ENCODE data around the gene PLCB3.

DNA sequence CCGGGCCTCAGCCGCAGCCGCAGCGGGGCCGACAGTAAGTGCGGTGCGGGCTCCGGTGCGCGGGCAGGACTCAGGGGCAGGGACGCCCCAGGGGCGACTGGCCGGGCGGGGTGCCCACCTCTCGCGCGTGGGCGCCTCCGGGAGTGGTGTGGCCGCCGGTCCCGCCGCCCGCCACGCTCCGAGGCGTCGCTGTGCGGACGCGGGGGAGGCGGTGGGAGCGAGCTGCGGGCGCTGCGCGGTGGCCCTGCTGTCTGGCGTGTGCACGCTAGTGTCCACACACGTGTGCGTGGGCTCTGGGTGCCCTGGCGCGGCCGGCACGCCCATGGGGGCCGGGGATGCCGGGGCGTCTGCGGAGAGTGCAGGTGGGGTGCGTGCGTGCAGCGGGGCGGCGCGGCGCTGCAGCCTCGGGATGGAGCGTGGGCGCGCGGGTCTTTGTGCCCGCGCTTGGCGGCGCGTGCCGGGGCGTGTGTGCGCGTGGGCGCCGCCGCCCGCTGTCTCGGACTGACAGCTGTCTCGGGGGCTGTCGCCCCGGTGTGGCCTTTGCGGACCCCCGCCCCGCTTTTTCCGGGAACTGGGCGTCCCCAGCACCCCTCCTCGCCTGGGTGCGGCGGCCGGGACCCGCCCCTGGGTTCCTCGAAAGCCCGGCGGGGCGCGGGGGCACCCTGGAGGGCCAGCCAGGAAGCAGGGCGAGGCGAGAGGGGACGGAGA, 40.6 kb downstream of the PLCB3 start:
- TF ChIP-seq, protein P1, sequence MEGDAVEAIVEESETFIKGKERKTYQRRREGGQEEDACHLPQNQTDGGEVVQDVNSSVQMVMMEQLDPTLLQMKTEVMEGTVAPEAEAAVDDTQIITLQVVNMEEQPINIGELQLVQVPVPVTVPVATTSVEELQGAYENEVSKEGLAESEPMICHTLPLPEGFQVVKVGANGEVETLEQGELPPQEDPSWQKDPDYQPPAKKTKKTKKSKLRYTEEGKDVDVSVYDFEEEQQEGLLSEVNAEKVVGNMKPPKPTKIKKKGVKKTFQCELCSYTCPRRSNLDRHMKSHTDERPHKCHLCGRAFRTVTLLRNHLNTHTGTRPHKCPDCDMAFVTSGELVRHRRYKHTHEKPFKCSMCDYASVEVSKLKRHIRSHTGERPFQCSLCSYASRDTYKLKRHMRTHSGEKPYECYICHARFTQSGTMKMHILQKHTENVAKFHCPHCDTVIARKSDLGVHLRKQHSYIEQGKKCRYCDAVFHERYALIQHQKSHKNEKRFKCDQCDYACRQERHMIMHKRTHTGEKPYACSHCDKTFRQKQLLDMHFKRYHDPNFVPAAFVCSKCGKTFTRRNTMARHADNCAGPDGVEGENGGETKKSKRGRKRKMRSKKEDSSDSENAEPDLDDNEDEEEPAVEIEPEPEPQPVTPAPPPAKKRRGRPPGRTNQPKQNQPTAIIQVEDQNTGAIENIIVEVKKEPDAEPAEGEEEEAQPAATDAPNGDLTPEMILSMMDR (IDR thresholded peaks at IDR 0.05; ENCODE audit: low read length), result no peak
- no peak for TF ChIP-seq EZH2 (IDR thresholded peaks at IDR 0.05; ENCODE audit: borderline replicate concordance, low read length)

Data from OCI-LY1 (cell line).